NCI-H526 treated with DMSO at 0.1 percent for 48 hours (cell line): ENCODE results near the gene MAD1L1.
A peak's percentile ranks its signal among the peaks of the same experiment; 100 is the strongest.

Experiments
- DNase-seq: peaks from one replicate; lab custom pipeline; 2025; lab: John Stamatoyannopoulos, UW

Gene MAD1L1

DNA sequence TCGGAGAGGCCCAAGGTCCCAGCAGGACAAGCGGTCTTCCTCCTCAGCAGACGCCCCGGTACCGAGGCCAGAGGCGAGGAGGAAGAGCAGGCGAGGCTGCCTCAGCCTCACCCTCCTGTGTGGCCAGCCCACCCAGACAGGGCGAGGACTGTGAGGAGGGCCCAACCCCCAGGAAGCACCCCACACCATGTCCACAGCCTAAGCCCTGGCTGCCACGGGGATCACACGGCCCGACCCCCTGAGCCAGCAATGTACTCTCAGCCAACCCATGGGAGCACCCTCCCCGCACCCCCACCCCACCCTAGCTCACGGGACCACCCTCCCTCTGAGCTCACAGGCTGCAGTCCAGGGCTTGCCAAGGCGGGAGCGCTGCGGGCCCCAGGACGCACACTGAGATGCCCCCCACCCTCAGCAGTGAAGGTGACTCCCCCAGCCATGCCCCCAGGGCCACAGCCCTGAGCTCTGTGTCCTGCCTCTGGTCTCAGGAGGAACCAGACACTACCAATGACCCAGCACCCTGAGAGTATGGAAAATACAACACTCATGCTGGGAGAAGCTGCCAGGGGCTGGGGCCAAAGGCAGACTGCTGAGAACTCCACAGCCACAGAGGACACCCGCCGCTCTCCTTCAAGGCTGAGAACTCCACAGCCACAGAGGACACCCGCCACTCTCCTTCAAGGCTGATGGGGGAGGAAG is 93.6 kb downstream of the MAD1L1 start:
- no peak for DNase-seq

DNA sequence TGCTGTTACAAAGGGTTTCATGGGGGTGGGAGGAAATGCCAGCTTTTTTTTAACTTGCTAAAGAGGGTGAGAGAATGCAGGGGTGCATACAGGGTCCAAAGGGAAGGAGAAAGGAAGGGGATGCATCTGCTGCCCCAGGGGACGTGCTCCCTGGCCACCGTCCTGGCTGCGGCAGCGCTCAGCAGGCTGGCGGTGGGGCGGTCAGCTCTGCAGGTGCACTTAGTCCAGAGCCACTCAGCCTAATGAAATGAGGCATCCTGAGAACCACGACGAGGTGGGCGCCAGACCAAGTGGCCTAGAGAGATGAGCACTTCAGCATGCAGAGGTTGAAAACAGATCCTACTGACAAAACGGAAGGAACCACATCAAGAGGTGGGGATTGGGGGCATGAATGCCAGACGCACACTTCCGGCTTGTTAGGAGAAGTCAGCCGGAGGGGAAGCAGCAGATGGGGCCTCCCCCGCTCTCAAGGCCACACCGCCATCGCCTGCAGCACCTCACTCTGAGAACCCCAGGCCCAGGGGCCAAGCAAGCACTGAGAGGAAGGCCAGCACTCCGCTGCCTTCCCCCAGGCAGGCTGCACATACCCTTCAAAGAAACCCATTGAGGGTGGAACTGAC is 94.5 kb downstream of the MAD1L1 start:
- DNase-seq, result no peak

DNA sequence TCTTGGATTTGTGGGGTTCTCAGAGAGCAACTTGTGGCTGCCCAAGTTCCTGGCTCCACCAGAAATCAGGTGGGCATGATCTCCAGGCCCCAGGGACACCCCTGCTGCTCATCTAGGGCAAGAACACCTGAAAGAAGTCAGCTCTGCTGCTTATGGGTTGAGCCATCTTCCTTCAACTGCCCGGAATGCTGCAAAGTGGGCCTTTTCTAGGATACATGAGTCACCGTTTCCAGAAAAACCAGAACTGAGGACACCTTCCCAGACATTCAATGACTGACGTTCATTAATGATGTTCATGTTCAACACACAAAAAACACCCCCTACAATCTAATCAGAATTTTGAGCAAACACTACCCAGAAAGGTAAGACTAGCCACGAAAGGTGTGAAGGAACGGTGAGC is 98.0 kb downstream of the MAD1L1 start:
- no peak for DNase-seq

DNA sequence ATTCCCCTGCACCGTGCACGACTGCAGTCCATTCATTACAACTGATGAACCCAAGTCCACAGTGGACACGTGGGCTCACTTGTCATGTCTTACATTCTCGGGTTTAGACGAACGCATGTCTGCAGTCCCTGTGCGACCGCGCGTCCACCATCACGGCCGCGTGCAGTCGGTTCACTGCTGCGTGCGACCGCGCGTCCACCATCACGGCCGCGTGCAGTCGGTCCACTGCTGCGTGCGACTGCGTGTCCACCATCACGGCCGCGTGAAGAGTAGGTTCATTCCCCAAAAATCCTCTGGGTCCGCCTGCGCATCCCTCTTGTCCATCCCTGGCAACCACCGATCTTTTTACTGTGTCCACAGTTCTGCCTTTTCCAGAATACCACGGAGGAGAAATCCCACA is 100.5 kb downstream of the MAD1L1 start:
- DNase-seq, result no peak

DNA sequence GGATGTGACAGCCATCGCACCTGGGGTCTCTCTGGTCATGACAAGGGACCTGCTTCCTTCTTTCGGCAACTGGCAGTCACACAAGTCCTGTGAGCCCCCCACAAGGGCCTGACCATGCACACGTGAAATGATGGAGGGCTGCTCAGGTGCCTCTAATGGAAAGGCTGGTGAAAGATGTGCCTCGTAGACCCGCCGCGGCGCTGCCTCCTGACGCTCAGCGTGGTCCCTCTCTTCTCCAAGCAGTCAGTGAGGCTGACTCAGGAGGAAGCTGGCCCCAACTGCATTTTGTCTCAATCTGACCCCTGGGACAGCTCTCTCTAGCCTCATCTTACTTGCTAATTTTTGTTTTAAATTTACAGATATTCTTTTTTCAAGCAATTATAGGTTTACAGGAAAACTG is 100.9 kb downstream of the MAD1L1 start:
- DNase-seq, result no peak

DNA sequence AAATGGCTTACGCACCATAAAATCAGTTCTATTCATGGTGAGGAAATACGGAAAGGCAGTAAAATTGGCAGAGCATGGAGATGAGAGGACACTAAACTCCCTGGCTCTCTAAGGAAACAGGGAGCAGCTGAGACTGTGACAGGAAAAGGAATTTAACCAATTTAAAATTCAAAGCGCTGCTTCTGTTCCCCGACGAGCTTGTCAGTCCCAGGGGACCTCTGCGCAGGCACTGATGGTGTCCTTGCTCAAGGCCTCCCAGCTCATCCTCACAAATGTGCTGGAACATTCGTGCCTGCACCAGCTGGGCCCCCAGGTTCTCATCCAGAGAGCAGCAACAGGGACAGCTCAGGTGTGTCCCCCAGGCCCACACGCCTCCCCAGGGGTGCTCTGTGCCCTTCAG is 101.4 kb downstream of the MAD1L1 start:
- DNase-seq, result peak; percentile 9

DNA sequence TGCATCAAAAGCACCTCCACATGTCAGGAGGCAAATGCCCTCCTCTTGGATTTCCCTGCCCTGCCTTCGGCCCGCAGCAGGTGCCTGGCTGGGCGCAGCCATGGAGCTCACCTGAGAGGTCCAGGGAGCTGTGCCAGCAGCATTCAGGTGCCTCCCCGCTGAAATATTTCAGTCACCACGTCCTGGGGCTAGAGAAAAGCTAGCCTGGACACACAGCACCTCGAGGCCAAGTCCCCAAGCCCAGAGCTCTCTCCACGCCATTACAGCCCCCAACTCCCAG is 102.7 kb downstream of the MAD1L1 start:
- no peak for DNase-seq

DNA sequence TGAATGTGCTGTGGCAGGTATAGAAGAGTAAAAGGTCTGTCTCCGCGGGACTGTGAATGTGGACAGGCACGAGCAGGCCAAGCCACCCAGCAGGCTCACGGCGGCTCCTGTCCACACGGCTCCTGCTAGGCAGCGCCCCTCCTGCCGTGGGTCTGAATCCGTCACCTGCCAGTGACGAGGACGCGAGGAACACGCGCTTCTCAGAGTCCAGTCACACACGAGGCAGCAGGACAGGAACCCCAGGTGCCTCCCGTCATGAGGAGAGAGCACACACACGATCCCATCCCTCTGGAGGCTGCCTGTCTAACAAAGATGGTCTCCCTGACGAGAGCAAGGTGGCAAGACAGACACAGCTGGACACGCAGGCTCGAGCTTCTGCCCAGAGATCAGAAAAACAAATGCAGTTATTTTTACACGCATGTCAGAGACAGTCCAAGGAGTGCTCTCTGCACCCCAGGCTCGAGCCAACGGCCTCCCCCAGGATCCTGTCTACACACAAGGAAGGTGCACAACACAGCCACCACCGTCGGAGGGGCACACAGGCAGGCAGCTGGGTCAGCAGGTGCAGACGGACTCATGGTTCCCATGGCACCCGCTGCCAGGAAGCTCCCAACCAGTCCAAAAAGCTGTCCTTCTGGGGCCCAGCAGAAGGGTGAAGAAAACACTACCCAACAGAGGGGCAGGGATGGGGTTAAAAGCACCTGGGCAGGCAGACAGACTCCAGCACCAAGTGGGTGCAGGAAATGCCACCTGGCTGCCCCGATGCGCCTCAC is 103.2 kb downstream of the MAD1L1 start:
- DNase-seq, result no peak

DNA sequence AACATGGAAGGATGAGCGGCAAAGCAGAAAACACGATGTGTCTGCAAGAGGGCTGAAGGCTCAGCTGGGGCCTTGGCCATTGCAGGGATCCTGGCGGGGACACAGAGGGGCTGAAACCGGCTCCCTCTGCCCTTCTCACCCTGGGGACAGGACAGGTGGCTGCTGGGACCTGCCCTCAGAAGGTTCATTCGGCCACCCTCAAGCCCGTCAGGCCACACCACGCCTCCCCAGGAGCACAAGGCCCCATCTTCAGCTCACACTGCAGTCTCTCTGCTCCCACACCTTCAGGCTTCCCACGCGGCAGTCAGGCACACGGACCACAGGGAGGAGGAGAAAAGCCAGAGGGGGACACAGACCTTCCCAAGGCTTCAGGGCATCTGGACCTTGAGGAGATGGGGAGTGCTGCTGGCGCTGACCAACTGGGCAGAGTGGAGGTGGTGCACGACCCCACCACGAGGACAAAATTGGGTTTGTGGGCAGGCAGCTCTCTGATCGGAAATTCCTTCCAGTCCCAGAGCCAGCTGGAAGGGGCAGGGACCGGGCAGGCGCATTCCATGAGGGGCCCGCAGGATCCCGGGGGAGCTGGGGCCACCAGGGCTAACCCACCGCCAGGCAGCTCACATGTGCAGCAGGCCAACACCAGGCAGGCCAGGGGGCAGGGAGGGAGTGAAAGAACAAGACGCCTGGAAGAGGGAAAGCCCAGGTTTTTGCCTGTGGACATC is 104.0 kb downstream of the MAD1L1 start:
- no peak for DNase-seq

DNA sequence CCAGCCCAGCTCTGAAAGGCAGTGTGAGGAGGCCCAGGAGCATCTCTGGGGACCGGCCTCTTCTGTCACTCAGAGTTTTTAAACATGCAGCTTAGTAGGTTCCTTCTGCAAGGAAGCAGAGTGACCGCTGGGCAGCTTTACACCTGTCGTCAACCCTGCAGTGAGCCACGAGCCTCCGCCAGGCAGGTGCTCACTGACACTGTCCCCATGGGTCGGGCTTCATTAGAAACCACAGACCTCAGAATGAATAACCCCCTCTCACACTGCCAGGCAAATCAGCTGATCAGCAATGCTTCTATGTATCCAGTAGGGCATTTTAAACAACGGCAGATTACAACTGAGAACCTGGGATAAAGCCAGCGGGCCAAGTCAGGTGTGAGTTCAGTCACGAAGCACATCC is 106.1 kb downstream of the MAD1L1 start:
- DNase-seq, result peak; percentile 63

DNA sequence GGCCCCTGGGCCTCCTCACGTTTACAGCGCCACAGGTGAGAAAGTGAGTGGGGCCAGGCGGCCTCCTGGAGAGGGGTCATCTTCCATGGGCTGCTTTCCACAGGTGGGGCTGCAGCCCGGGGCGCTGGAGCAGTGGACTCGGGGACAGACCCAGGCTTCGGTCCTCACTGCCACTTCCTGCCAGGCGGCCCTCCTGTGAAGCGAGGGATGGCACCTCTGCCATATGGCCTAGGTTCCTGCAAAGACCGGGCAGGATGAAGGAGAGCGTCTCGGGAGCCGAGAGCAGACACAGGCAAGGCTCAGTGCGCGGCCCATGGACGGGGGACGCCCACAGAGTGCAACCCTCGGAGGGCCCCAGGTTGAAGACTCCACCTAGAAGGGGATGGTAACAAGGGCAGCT is 106.8 kb downstream of the MAD1L1 start:
- no peak for DNase-seq

DNA sequence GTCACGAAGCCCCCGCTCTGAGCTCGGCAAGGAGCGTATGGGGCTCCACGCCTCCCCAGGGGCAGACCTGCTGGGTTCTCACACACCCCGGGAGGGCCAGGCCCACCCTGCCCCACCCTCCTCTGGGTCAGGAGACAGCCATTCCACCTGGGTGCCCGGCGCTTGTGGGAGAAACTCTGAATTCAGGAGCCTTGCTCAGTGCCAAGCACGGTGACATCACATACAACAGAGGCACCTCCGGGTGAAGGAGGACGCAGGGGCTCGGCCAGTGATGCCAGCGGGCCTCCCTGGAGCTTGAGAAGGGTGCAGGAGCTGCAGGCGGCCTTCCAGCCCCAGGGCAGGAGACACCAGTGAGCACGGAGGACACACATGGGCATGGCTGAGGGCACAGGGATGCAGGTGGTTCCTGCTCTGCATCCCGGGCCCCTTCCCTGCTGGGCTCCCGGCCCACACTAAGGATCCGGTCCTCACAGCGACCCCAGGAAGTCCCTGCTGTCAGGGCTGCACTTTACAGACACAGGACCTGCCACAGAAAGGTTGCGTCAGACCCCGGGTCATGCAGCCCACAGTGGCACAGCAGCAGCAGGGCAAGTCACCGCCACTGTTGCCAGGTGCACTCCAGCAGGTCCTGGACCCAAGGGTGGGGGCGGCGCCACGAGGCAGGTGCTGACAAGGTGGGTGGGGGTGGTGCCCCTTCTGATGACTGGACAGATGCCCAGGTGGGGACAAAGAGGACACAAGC is 108.0 kb downstream of the MAD1L1 start:
- DNase-seq, result no peak

DNA sequence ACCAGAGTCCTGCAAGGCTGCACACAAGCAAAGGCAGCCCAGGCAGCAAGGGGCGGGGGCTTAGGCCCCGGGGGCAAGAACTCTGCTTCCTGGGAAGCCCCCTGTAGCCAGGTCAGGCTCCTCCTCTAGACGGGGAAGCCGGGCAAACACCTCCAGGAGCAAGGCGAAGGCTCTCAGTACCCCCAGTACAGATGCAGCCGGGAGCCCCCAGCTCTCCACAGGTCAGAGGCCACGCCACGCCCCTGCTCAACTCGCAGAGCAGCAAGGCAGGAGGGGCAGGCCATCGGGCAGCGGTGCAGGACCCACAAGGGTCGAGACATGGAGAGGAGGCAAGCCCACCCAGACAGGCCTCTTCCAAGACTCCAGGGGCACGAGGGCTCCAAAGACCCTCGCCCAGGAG is 108.8 kb downstream of the MAD1L1 start:
- no peak for DNase-seq

DNA sequence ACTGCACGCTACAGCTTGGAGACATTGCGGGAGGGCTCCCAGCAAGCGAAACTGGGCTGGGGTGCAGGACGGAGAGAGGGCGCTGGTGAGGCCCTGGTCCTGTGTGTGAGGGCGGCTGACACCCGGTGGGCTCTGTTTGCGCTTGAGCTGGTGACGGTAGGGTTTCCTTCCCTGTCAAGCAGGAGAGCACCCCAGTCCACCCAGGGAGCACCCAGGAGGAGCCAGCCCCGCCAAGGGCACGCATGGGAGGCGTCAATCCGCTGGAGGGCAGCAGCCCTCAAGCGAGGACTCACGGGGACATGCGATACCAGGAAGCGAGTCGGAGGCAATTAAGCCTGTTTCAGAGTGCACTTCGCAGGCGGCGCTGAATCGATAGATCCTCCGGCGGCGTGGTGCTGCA is 109.4 kb downstream of the MAD1L1 start:
- no peak for DNase-seq

DNA sequence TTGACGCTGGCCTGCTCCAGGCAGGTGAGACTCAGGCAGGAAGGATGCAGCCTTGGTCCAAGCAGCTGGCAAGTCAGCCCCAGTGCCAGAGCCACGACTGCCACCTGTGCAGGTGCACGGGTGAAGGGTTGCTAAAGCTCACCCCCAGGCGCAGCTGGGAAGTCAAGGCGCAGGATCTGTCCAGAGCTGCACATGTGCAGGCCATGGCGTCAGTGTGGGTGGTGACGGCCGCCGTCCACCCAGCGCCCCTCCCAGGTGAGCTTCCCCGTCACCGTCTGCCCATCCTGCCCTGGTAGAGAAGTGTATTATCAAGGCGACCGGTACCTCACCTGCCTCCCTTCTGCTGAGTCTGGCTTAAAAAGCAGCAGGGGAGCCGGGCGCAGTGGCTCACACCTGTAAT is 110.1 kb downstream of the MAD1L1 start:
- DNase-seq, result no peak

DNA sequence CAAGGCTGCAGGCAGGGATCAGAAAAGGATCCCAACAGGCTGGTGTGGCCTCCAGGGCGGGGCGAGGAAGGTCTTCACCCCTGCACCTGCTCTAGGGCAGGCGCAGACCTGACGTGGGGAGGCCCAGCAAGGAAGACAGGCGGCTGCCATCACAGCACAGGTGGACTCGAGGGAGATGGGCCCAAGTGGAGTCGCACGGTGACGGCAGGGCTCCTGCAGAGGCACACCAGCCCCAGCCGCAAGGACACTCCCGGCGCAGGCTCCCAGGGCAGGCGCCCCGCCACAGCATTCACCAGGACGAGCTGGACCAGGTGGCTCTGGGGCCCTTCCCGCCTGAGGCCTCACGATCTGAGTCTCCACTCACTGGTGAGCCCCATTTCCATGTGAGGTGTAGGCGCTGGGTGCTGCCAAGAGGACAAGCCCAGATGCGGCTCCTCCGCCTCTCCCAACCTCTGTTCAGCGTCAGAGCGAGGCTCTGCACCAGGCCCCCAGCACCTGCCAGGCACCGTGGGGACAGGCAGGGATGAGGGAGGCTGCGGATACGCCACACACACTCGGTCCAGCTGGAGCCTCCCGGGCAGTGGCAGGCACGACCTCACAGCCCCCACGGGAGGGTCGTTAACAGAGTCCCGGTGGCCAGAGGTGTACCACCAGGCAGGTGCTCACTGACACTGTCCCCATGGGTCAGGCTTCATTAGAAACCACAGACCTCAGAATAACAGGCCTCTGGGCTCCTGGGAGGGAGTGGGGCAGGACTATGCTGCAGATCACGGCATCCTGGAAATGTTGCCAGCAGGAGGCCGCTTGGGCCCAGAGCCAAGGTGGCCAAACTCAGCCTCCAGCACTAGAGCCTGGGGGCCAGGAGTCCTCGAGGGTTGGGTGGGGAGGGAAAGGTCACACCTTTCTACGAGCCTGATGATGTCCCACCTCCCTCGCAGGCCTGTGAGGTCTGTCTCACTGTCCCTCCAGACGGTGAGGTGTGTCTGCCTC is 111.6 kb downstream of the MAD1L1 start:
- no peak for DNase-seq

DNA sequence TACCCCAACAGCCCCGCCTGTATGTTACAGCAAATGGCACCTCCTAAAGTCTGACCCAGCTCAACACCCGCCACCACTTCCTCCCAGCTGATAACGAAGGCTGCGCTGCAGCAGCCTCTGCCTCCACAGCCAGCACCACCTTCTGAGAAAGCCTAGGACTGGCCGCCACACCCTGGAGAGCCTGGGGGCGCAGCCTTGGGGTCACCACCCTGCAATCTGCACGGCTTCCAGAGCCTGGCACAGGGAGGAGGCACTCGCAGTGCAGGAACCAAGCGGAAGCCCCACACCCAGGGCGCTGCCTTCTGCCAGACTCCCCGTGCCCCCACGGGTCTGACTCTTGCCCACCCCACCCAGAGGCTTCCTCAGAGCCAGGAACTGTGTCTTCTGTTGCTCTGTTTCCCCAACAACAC is 112.5 kb downstream of the MAD1L1 start:
- DNase-seq, result no peak

DNA sequence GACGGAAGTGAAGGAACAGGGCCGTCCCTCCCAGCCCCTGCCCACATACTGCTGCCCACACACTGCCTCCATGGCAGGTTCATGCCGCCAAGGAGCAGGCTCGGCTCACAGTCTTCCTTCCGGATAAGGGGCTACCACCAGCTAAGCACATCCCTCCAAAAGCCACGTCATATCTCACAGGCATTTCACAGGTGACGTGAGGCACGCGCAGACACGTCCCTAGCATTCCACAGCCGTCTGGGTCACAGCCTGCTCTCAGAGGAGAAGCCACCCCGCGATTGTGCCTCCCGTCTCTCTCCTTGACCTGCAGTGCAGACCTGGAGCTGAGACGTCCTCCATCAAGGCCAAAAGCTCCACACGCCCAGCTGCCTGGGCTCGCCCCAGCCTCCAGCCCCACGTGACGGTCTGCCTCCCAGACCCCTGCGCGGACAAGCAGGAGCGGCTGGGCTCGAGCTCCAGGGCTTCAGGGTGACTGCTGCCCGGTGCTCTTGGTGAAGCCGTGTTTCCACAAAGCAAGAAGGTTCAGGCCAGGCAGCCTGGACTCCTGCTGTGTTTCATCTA is 114.0 kb downstream of the MAD1L1 start:
- DNase-seq, result no peak

DNA sequence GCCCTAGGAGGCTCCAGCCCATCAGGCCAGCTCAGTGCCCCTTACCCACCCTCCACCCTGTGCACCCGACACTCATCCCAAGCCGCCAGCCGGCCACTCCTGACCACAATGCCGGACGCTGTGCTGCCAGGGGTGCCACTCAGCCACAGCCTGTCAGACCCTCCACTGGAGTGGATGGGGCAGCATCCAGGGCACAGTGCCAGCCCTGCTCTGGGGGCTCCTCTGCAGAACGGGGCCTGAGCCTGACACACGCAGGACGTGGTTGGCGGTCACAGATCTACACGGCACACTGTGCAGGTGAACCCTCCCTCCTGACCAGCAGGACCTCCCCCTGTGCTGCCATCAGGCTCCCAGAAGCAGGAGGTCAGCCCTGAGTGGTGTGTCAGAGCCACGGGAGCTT is 114.7 kb downstream of the MAD1L1 start:
- DNase-seq, result no peak

DNA sequence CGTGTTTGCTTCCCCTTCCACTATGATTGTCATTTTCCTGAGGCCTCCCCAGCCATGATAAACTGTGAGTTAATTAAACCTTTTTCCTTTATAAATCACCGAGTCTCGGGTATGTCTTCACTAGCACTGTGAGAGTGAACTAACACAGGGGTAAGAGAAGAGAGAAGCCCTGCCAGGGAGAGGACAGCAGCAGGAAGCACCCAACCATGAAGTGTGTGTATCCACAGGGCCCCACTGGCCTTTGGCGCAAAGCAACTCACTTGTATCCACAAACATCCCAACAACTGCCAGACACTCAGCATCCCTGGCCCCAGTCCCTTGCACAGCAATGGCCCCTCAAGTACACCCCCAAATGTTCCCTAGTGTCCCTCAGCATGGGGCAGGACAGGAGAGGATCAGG is 115.1 kb downstream of the MAD1L1 start:
- DNase-seq, result no peak
